ENCODE data around the gene MORC4.

Gene MORC4

DNA sequence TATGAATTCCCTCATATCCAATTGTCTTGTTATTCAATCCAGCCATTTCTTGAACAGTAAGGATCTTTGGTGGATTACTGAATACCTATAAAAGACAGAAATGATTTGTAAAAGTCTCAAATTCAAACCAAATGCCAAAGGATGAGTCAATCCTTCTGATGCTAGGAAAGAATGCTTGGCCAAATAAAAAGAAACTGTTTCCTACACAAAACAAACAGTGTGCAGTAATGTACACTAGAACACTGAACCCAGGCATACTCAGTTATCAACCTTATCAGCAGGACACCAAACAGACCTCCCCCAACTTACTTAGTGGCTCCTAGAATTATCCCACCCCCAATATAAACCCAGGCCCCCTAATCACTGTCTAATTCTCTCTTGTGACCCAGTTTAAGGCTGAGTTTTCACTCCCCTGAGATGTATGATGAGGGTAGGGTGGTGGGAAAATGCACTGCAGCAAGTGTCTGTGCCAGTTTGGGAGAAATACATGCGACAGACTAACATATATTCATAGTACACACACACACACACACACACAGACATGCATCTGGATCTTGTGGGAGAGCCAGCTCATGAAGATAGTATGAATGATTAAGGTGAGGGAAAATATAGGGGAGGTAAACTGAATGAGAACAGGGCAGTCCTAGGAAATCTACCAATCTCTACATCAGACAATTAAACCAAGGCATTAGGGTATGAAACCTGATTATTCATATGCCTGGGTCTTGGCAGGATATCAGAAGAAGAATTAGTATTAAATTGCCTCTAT lies 44.8 kb downstream of the MORC4 start:
- TF ChIP-seq, protein P1, sequence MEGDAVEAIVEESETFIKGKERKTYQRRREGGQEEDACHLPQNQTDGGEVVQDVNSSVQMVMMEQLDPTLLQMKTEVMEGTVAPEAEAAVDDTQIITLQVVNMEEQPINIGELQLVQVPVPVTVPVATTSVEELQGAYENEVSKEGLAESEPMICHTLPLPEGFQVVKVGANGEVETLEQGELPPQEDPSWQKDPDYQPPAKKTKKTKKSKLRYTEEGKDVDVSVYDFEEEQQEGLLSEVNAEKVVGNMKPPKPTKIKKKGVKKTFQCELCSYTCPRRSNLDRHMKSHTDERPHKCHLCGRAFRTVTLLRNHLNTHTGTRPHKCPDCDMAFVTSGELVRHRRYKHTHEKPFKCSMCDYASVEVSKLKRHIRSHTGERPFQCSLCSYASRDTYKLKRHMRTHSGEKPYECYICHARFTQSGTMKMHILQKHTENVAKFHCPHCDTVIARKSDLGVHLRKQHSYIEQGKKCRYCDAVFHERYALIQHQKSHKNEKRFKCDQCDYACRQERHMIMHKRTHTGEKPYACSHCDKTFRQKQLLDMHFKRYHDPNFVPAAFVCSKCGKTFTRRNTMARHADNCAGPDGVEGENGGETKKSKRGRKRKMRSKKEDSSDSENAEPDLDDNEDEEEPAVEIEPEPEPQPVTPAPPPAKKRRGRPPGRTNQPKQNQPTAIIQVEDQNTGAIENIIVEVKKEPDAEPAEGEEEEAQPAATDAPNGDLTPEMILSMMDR (IDR thresholded peaks at IDR 0.05; ENCODE audit: low read depth, low read length), result no peak
- in situ Hi-C loops (cut with HindIII; ENCODE audit: low sequenced_read_pairs), result no loop called here
- DNase-seq (ENCODE audit: low read depth, low spot score), result peak; percentile 37
- H3K4me3 ChIP-seq (ENCODE audit: low read depth, low read length), result no peak overlapping the region

DNA sequence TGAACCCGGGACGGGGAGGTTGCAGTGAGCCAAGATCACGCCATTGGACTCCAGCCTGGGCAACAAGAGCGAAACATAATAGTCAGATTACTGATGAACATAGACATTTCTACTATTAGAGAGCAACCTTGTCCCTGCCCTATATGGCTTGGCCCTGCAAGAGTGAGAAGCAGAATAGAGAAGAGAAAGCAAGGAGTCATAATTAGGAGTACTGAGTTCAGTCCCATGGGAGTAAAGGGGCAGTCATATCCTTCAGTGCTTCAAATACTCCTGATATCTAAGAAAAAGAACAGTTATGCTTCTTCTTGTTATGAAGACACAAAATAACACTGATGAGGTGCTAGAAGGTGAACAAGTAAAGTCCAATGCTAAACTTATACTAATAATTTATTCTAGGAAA lies 46.0 kb downstream of the MORC4 start:
- H3K4me3 ChIP-seq (ENCODE audit: low read depth, low read length), result no peak overlapping the region
- DNase-seq (ENCODE audit: low read depth, low spot score), result no peak
- in situ Hi-C loops (cut with HindIII; ENCODE audit: low sequenced_read_pairs), result no loop called here
- TF ChIP-seq, protein P1 (IDR thresholded peaks at IDR 0.05; ENCODE audit: low read depth, low read length), result no peak

- TF ChIP-seq, protein P1 (IDR thresholded peaks at IDR 0.05; ENCODE audit: low read depth, low read length), result peak; percentile 40
- DNase-seq (ENCODE audit: low read depth, low spot score), result peak; percentile 35
- H3K4me3 ChIP-seq (ENCODE audit: low read depth, low read length), result no peak overlapping the region
- in situ Hi-C loops (cut with HindIII; ENCODE audit: low sequenced_read_pairs), result no loop called here
Observed at GRCh38 chrX:106952988-106953387, 47.0 kb downstream of the MORC4 start.

GRCh38 chrX:106952538-106952937 lies 47.5 kb downstream of the MORC4 start:
- no peak overlapping the region for H3K4me3 ChIP-seq (ENCODE audit: low read depth, low read length)
- TF ChIP-seq, protein P1 (IDR thresholded peaks at IDR 0.05; ENCODE audit: low read depth, low read length), result no peak
- no peak for DNase-seq (ENCODE audit: low read depth, low spot score)
- in situ Hi-C loops (cut with HindIII; ENCODE audit: low sequenced_read_pairs), result no loop called here

GRCh38 chrX:106952089-106952488 lies 47.9 kb downstream of the MORC4 start:
- DNase-seq (ENCODE audit: low read depth, low spot score), result no peak
- in situ Hi-C loops (cut with HindIII; ENCODE audit: low sequenced_read_pairs), result no loop called here
- TF ChIP-seq, protein P1 (IDR thresholded peaks at IDR 0.05; ENCODE audit: low read depth, low read length), result no peak

DNA sequence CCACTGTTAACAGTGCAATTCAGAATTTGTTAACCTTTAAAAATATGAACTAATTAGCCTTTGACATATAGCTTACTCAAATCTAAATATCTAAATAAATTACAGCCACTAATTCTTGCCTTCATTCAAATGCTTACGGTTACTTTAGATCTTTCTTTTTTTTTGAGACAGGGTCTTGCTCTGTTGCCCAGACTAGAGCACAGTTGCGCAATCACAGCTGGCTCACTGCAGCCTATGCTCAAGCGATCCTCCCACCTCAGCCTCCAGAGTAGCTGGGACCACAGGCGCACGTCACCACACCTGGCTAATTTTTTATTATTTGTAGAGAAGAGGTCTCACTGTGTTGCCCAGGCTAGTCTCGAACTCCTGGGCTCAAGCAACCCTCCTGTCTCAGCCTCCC lies 48.8 kb downstream of the MORC4 start:
- H3K4me3 ChIP-seq (ENCODE audit: low read depth, low read length), result no peak overlapping the region
- DNase-seq (ENCODE audit: low read depth, low spot score), result no peak
- TF ChIP-seq, protein P1 (IDR thresholded peaks at IDR 0.05; ENCODE audit: low read depth, low read length), result no peak
- in situ Hi-C loops (cut with HindIII; ENCODE audit: low sequenced_read_pairs), result no loop called here

More at GRCh38 chrX:106952089-106952488, 47.9 kb downstream of the MORC4 start:
- no peak overlapping the region for H3K4me3 ChIP-seq (ENCODE audit: low read depth, low read length)
